Heart left ventricle (tissue), 13 donors: Measurements from ENCODE around the gene ERF.
"Not testable (repeated sequence)": the region's sequence is repeated elsewhere in the genome, so short reads cannot be mapped to it uniquely, and the experiment has no call there.

ENCODE experiments used
- POLR2A ChIP-seq, 2 donors: fragments of 450-650 bp; IDR thresholded peaks; one replicate each; pipeline ENCODE4 v1.6.1; 2017; ENCODE audit warnings: antibody characterized with exemption in 2 of 2, mild to moderate bottlenecking in 2 of 2, moderate library complexity in 2 of 2
- TF ChIP-seq, protein P1 (sequence below), 12 donors: fragments of 200-600 bp; sonication (generic) in 4 of 12; IDR thresholded peaks; one replicate each; pipeline versions ENCODE4 v1.5.0 to v1.8.0; 2018 to 2022; ENCODE audit warnings: antibody characterized with exemption in 12 of 12, mild to moderate bottlenecking in 5 of 12
- donor health status: ischemic (EF 13 %, LVEDD 7.1; RV severe dilation, severe dysfunction).
- donor health status: DM: no; HTN: yes; CAD: no.
- donor health status: DM: no; HTN: no; CAD: no.
- donor health status: ischemic (EF 25% LVEDD 6.9; RV normal size, moderate dysfunction).
- donor health status: ischemic (EF 25% LVEDD 5.7; RV mildly dilated, moderate dysfunction).
- donor health status: ischemic (EF 35%, LVEDD 5.7; RV mildly dilated, moderate dysfunction).
- donor health status: nonischemic (EF 11% LVEDD 7.7; RV severe dilation, severe dysfunction).
- donor health status: DM: yes; HTN: yes; CAD: no.
- donor health status: PGD.
- donor health status: ischemic (EF 29% LVEDD 5.4; RV normal size, mild dysfunction).
- donor health status: nonischemic (EF 23%, LVEDD 6.1; RV moderate dilation, normal function).

DNA sequence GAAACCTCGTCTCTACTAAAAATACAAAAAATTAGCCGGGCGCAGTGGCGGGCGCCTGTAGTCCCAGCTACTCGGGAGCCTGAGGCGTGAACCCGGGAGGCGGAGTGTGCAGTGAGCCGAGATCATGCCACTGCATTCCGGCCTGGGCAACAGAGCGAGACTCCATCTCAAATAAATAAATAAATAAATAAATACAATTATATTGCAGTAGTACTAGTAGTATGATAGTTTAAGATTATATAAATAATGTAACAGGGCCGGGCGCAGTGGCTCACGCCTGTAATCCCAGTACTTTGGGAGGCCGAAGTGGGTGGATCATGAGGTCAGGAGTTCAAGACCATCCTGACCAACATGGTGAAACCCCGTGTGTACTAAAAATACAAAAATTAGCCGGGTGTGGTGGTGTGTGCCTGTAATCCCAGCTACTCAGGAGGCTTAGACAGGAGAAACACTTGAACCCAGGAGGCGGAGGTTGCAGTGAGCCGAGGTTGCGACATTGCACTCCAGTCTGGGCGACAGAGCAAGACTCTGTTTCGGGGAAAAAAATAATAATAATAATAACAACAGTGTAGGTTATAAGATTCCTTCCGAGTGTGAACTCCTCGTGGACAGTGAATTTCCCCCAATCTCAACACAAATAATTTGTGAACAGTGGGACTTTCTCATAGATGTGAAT is 12.1 kb upstream of the ERF start:
- TF ChIP-seq, protein P1, sequence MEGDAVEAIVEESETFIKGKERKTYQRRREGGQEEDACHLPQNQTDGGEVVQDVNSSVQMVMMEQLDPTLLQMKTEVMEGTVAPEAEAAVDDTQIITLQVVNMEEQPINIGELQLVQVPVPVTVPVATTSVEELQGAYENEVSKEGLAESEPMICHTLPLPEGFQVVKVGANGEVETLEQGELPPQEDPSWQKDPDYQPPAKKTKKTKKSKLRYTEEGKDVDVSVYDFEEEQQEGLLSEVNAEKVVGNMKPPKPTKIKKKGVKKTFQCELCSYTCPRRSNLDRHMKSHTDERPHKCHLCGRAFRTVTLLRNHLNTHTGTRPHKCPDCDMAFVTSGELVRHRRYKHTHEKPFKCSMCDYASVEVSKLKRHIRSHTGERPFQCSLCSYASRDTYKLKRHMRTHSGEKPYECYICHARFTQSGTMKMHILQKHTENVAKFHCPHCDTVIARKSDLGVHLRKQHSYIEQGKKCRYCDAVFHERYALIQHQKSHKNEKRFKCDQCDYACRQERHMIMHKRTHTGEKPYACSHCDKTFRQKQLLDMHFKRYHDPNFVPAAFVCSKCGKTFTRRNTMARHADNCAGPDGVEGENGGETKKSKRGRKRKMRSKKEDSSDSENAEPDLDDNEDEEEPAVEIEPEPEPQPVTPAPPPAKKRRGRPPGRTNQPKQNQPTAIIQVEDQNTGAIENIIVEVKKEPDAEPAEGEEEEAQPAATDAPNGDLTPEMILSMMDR (IDR thresholded peaks at IDR 0.05) = not testable (repeated sequence)
- not testable (repeated sequence) for TF ChIP-seq POLR2A (IDR thresholded peaks at IDR 0.05)
